HG02759 (cell line): Measurements from ENCODE around the gene TK2.
"Not testable (repeated sequence)": the region's sequence is repeated elsewhere in the genome, so short reads cannot be mapped to it uniquely, and the experiment has no call there.

Experiments used
- ATAC-seq: cut with Tn5 transposase; IDR thresholded peaks from one replicate; pipeline ENCODE4 v1.9.1; 2021; ENCODE audit warnings: mild to moderate bottlenecking, moderate library complexity; ENCODE audit not compliant: unreplicated experiment

The TK2 gene

GRCh38 chr16:66471264-66471663 is 78.7 kb downstream of the TK2 start:
- no peak for ATAC-seq

- no peak for ATAC-seq
These were observed 79.4 kb downstream of the TK2 start for GRCh38 chr16:66470556-66470955.

- ATAC-seq = no peak
These were observed 79.9 kb downstream of the TK2 start for GRCh38 chr16:66469947-66470546.

- ATAC-seq = no peak
These were observed 80.5 kb downstream of the TK2 start for GRCh38 chr16:66469291-66469946.

GRCh38 chr16:66468321-66468965 is 81.5 kb downstream of the TK2 start:
- ATAC-seq = no peak

GRCh38 chr16:66467611-66468010 is 82.3 kb downstream of the TK2 start:
- no peak for ATAC-seq

- not testable (repeated sequence) for ATAC-seq
These were observed 83.3 kb downstream of the TK2 start for GRCh38 chr16:66466636-66467035.

GRCh38 chr16:66465946-66466345 is 84.0 kb downstream of the TK2 start:
- ATAC-seq = not testable (repeated sequence)

GRCh38 chr16:66462912-66463311 is 87.0 kb downstream of the TK2 start:
- ATAC-seq = no peak

GRCh38 chr16:66460703-66461102 is 89.2 kb downstream of the TK2 start:
- no peak for ATAC-seq

GRCh38 chr16:66459878-66460277 is 90.0 kb downstream of the TK2 start:
- no peak for ATAC-seq

- no peak for ATAC-seq
These were observed 91.1 kb downstream of the TK2 start for GRCh38 chr16:66458853-66459252.

GRCh38 chr16:66458292-66458691 is 91.6 kb downstream of the TK2 start:
- ATAC-seq = no peak
